OCI-M1 (cell line): Measurements from ENCODE around the gene SLCO2B1.

ENCODE experiments used
- DNase-seq: peaks from one replicate; lab custom pipeline; 2025; lab: John Stamatoyannopoulos, UW

The SLCO2B1 gene

DNA sequence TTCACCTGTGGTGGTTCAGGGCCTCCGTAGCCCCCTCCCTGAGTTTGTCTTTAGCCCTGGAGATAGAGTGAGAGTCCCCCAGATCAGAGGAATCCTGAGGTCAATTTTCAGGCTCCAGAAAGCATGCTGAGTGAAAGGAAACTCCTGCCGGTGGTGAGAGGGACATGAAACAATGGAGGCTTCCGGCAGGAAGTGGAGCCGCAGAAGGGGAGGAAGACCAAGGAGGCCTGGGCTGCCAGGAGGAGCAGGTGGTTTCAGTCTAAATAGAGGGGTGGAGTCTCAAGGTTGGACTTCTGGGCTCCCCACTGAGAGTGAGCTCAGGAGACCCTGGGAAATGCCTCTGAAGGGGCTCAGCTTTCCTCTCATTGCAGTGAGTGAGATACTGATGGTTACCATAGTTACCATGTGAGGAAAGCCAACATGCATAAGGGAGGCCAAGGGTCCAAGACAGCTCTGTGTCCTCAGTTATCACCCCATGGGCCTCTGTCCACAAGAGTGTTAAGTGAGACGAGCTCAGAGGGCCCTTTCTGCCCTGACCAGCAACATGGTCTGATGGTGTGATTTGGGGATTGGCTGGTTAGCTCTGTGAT, 10.7 kb downstream of the SLCO2B1 start:
- DNase-seq, result no peak

DNA sequence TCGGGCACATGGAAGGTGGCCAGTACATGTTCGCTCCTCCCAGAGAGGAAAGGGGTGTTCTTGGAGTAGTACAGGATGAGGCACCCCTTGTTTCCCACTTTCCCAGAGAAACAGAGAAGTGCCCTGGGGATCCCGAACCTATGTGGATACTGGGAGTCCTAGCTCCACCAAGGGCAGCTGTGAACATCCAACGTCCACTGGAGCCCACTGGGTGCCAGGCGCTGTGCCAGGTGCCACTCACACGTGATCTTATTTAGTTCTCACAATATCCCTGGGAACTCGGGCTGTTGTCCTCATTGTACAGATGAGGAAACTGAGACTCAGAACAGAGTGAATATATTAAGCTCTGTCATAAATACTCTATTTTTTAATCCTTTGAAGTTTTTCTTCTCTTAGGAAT, 12.0 kb downstream of the SLCO2B1 start:
- no peak for DNase-seq

DNA sequence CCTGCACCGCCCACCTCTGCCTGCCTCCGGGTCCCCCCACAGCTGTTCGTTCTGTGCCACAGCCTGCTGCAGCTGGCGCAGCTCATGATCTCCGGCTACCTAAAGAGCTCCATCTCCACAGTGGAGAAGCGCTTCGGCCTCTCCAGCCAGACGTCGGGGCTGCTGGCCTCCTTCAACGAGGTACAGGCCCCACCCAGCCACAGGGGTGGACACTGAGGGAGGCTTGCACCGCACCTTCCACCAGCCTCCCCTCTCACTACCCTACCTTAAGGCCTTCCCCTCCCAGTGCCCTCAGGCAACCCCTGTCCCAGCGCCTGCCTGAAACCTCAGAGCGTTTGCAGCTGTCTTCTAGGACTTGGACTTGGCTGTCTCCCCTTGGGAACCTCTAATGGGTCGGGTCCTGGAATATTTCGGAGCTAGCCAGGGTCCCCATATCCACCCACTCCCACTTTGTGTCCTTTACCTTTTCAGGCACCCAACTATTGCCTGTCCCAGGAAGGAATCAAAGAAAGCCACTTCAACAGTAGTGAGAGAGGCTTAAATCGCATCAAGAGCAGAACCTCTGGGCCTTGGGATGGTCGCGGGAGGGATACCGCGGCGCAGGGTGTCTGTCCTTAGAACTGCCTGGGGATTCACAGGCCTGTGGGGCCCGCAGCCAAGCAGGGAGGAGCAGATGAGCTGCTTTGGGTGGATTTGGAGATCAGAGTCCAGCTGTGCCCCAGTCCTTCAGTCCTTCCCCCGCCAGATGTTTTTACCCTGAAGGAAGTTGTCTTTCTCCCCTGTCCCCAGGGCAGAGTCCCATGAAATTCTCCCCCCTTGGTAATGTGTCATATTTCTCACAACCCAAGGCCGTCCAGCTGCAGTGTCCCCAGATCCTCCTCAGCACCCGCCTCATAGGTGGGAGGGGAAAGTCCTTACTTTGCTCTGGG, 13.3 kb downstream of the SLCO2B1 start:
- DNase-seq, result no peak

DNA sequence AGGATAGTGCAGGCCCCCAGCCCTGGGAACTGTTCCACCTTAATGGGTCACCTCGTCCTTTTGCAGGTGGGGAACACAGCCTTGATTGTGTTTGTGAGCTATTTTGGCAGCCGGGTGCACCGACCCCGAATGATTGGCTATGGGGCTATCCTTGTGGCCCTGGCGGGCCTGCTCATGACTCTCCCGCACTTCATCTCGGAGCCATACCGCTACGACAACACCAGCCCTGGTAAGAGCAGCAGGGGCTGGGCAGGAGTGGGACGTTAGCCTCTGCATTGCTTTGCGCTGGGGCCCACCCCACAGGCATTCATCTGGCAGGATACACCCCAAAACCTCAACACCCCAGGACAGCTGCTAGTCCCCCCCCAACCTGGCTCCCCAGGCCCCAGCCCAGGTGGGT, 14.8 kb downstream of the SLCO2B1 start:
- DNase-seq, result no peak

DNA sequence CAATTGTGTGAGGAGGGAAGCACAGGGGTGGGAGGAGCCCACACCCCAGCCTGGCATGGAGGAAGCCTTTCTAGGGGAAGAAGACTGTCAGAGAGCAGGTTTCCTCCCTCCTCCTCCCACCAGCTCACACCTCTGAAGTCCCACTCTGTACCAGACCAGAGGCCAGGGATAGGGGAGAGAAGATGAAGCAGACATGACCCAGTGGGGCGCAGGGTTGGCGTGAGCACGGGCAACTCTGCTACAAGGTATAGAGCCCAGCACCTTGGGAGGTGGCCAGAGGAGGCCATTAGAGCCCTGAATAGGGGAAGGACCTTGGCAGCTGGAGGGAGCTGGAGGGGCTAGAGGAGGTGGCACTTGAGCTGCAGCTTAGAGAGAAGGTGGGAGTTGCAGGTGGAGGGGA, 15.9 kb downstream of the SLCO2B1 start:
- DNase-seq, result no peak

DNA sequence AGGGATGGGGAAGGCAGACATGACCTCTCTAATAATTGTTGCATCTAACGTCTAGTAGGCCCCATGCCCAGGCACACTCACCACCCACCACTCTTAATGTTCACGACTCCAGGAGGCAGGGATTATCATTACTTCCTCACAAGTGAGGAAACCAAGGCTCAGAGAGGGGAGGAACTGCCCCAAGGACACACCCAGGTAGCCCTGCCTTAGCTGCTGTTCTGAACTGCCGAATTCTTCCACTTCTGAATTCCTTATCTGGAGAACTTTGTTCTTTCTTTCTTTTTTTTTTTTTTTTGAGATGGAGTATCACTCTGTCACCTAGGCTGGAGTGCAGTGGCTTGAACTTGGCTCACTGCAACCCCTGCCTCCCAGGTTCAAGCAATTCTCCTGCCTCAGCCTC, 16.7 kb downstream of the SLCO2B1 start:
- DNase-seq, result no peak

DNA sequence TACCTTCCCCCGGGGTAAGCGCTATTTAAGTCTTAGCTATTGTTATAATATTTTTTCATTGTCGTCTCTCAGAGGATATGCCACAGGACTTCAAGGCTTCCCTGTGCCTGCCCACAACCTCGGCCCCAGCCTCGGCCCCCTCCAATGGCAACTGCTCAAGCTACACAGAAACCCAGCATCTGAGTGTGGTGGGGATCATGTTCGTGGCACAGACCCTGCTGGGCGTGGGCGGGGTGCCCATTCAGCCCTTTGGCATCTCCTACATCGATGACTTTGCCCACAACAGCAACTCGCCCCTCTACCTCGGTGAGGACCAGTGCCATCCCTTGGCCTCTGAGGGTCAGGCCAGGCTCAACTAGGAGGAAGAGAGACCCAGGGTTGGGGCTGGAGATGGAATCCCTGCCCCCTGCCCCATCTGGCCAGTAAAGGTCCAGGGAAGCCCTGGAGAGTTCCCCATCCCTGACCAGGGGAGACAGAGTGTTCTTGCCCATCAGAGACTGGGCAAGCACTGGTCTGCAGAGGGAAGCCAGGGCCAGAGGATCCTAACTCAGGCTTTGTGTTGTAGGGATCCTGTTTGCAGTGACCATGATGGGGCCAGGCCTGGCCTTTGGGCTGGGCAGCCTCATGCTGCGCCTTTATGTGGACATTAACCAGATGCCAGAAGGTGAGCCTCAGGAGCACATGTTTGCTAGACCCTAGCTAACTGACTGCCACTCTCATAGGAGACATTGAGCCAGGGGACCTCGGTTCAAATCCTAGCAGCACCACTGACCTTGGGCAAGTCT, 18.4 kb downstream of the SLCO2B1 start:
- DNase-seq, result no peak

DNA sequence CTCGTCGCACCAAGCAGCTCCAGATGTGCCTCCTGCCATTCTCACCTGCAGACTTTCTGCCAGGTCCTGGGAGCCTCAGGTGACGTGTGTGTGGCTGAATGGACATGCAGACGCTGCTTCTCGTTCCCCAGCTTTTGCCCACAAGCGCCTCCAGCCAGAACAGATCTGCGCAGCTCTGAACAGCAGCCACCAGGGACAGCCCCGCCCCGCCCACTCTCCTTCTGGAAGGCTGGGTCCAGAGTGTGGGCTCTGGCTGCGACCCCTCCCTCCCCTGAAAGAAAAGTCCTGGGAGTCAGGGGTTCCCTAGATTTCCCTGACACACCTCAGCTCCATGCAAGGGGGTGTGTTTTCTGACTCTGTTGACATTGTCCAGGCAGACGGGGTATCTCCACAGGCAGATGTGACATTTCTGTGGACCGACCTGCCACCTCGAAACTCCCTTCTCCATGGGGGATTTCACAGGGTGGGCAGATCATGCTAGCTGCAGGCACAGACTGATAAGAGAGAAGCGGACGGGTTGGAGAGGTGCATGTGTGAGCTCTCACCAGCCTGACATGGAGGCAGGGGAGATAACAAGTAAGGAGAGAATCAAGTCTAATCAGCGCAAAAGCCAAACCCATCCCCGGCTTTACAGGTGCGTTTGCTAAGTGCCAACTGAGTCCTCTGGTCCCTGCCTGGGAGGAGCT, 19.8 kb downstream of the SLCO2B1 start:
- no peak for DNase-seq

DNA sequence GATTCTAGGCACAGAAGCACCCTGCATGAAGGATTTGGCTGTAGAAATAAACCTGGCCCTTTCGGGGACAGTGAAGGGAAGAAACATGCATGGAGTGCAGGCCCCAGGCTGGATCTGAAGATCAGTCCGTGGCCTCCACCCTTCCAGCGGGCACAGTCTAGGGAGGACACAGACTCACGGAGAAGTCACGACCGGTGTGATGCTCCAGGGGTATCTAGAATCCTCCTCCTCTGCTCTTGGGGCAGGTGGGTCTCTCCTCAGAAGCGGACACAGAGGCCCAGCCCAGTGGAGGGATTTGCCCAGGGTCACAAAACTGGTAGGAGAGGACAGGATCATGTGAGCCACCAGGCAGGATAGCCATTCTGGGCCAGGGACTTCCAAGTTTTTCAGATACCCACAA, 22.4 kb downstream of the SLCO2B1 start:
- DNase-seq, result no peak

DNA sequence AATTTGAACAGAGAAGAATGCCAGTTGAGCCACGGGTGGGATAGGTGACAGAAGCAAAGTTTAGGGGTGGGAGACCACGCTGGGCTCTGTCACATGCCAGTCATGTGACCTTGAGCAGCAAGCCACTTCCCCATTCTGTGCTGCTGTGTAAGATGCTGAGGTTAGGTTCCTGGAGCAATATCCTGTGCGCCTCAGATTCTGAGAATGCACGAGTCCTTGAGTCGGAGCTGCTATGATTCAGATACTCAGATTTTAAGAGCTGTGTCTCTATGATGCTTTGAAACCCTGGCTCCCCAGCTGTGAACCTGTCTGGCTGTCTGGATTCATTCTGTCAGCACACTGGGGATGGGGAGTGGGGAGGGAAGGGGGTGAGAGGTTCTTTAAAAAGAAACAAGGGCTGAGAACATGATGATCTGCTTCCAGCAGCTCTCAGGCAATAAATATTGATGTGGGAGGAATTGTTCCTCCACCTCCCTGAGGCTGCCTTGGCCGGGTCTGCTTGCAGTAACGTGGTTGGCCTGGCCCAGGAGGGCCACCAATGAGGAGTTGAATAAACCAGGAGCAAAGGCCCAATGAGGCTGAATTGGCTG, 24.0 kb downstream of the SLCO2B1 start:
- peak; percentile 92 for DNase-seq

DNA sequence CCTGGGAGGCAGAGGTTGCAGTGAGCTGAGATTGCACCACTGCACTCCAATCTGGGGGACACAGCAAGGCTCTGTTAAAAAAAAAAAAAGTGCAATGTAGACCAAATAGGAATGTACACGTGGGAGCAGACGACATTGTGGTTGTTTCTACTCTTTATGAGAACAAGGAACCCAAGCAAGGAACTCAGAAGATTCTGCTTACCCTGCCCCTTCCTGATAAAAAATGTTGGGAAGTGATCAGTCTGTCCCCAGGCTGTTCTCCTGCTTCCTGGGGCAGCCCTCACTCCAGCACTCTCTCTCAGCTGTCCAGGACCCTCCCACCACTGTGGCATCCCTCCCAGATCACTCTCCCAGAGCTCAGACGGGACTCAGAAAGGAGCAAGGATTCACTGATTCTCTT, 31.8 kb downstream of the SLCO2B1 start:
- no peak for DNase-seq

DNA sequence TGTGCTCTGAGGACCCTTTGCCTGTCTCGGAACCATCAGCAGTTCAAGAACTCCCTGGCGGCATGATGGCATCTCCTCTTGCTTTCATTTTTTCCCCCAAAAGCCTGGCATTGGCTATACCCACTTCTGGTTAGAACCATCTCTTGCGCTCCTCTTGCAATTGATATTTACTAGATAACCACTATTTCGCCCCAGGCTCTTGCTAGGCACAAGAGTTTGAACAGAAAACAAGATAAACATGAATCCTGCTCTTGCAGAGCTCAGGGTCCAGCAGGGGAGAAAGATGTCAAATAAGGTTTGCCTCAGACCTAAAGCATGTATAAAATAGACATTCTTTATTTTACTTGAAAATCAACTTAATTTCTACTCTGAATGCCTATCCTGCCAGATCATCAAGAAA, 33.1 kb downstream of the SLCO2B1 start:
- no peak for DNase-seq

DNA sequence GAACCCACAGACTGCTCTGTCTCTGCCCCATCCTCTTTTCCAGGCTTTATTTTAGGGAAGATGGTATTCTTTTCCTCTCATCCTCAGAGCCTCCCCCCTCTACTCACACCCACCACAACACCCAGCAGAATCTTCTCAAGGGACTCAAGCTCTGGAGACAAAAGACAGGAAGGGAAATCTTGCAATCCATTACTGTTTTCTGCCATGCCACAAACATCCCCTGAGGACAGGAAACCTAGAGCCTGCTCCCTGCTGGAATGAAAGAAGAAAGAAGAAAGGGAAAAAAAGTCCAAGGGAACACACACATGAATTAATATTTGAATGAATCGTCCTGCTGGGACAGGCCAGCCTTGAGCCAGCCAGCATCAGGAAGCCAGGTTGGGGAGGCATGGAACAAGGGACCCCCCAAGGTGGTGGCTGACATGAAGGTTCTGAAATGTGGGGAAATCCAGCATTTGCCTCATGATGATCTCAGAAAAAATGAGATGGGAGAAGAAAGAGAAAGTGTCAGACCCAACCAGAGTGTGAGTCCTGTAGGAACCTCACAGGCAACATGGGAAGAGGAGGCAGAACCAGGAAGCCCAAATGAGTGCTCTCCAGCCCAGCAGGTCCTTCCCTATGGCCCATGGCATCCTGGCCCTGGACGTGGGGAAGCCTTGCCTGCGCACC, 34.0 kb downstream of the SLCO2B1 start:
- DNase-seq, result no peak

DNA sequence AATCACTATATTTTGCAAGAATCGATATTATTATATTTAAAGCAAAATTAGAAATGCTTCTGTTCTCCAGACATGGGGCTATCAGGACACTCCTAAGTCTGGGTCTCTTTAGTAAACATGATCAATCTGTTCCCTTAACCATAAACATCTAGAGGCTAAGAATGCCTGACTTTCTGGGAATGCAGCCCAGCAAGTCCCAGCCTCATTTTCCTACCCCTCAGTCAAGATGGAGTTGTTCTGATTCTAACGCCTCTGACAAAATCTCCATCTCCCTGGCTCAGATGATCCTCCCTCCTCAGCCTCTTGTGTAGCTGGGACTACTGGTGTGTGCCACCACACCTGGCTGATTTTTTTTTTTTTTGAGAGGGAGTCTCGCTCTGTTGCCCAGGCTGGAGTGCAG, 35.0 kb downstream of the SLCO2B1 start:
- DNase-seq, result no peak

DNA sequence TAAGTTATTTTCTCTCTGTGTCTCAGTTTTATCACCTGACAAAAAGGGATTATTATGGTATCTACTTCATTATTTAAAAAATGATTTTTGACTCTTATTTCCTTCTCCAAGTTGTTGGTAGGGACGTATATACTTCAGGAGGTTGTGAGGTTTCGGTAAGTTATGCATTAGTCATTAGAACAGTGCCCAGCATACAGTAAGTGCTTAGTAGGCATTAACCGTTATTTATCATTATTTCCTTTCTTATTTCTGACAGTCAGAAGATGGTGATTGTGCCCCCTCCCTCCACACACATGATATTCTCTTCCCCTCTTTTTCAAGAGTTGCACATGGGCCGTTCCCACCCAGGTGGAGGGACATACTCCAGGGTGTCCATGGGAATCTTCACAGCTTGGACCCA, 36.1 kb downstream of the SLCO2B1 start:
- DNase-seq, result no peak

DNA sequence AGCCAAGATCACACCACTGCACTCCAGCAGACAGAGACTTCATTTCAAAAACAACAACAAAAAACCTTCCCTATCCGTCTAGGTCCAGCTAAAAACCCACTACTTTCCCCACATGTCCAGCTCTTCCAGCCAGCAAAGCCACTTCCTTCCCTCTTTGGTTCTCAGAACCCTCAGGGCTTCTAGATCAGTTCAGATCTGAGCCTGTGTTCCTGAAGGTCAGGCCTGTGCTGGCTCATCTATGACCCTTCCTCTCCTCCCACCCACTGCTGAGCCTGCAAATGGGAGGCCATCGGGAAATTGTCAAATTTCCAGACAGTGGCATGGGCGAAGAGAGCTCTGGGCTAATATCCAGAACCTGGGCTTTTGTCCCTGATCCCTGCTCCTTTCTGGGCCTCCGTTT, 37.8 kb downstream of the SLCO2B1 start:
- peak; percentile 51 for DNase-seq

DNA sequence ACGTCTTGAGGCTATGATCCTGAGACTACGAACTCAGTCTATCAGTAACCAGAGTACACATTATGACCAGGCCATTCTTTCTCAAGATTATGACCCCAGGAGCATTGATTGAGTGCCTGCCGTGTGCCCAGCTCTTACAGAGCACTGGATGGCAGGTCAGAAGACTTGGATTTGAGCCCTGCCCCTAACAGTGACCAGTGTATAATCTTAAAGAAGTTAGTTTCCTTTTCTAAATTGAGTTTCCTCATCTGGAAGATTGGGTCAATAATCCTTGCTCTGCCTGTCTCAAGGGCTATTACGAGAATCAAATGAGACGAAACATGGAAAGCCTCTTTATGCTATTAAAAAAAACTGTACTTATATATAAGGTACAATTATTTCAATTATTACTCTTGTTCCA, 38.2 kb downstream of the SLCO2B1 start:
- DNase-seq, result no peak

DNA sequence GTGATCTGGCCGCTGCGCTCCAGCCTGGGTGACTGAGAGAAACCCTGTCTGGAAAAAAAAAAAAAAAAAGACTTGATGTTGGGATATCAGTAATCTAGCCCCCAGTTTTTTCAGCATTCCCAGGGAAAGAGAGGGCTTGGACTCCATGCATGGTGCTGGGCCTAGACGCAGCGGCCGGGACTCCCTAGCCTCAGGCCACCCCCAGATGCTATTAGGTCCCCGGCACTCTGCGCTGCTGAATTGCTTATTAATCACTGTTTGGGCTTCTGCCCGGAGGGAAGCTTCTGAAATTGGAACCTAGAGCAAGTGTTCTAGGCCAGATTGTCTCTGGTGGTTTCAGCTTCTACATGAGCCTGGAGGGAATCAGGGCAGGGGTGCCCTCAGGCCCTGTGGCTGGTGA, 39.0 kb downstream of the SLCO2B1 start:
- DNase-seq, result no peak

DNA sequence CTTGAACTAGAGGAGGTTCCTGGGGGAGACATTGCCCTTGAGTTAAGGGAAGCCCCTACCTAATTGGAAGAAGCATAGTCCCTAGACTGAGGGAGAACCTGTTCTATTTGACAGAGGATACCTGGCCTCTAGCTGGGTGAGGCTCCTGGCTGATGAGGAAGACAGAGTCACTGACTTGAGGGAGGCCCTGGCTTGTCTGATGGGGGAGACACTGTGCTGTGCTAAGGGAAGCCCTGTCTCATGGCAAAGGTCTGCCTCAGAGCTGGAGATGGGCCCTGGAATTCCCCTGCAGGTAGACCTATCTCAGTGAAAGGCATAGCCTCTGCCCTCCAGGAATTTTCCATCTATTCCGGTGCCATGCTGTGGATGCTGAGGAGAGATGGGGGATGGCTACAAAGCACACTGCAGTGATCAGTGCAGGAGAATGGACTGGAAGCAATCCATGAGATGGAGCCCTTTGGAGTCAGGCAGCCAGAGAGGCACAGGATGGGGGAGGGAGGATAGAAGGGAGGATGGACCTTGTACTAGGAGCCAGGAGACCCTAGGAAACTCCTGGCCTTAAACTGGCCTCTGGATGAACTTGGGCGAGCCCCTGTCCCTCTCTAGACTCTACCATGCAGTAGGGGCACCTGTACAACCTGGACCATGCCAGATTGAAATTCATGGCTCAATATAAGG, 39.9 kb downstream of the SLCO2B1 start:
- DNase-seq, result no peak

DNA sequence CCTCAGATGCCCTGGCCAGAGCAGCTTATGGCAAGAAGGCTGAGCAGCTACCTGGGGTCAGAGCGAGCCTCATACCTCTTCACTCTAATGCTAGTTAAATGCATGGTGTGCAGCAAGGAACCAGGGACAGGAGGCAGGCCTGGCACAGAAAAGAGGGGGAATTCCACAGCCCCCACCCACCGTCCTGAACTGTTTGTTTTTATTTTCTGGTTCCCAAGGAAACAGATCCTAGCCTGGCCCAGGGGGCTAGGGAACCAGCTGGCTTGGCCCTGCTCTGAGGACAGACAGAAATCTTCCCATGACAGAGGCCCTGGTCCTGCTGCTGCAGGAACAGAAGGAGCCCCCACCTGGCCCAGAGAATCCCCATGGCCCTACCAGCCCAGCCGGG, 40.4 kb downstream of the SLCO2B1 start:
- no peak for DNase-seq

DNA sequence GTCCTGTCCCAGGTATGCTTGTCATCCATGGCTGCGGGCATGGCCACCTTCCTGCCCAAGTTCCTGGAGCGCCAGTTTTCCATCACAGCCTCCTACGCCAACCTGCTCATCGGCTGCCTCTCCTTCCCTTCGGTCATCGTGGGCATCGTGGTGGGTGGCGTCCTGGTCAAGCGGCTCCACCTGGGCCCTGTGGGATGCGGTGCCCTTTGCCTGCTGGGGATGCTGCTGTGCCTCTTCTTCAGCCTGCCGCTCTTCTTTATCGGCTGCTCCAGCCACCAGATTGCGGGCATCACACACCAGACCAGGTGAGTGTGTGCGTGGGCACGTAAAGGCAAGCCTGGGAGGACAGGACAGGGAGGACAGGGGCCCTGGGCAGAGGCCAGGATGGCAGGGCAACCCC, 42.4 kb downstream of the SLCO2B1 start:
- no peak for DNase-seq
